Endometrium (tissue), 2 donors: ENCODE data around the gene DOCK4.
"Not testable (repeated sequence)": the region's sequence is repeated elsewhere in the genome, so short reads cannot be mapped to it uniquely, and the experiment has no call there.

Experiments used
- FAIRE-seq: peaks from 2 replicates; lab custom pipeline; 2012; peaks lifted over from hg19 to GRCh38; lab: Jason Lieb, UNC
- donor health status: control.
- donor health status: control.

Gene DOCK4

DNA sequence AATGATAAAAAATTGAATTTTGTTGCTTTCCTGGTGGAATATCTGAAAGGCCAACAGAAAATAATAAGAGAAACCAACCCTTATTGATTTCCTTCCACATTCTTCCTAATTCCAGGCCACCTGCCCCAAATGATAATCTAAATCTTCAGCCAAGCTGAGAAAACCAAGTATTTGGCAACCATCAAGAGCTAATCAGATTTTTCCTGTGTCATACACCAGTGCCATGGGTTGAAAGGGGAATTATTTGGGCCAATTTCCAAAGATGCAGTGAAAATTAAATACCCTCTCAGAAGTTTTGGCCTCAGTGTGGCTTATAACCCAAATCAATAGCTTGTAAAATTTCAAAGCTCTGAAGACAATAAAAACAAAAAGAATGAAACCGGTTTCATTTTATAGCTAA lies 70.4 kb downstream of the DOCK4 start:
- FAIRE-seq = no peak

DNA sequence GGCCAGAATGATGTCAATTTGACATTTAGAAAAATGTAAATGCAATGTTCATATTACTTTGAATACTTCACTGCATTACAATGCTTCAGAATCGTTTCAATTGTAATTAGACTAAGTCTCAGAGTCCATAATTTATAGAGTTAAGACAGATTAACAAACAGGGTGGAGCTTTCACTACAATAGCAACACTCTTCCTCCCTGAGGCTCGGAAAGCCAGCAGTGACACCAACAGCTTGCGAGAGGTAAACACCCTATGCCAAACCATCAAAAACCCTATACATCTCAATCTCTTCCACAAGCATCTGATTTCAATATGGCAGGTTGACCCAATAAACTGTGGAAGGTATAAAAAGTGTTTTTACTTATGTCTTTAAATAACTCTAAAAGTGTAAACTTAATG lies 72.2 kb downstream of the DOCK4 start:
- no peak for FAIRE-seq

DNA sequence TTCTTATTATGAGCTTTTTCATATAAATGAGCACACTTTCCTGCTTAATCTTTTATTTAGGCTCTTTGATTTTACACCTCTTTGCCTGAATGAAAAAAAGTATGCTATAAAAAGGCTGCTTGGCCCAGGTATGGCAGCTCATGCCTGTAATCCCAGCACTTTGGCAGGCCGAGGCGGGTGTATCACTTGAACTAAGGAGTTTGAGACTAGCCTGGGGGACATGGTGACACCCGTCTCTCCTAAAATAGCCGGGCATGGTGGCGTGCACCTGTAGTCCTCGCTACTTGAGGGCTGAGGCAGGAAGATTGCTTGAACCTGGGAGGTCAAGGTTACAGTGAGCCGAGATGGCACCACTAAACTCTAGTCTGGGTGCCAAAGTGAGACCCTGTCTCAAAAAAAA lies 72.9 kb downstream of the DOCK4 start:
- FAIRE-seq = no peak

DNA sequence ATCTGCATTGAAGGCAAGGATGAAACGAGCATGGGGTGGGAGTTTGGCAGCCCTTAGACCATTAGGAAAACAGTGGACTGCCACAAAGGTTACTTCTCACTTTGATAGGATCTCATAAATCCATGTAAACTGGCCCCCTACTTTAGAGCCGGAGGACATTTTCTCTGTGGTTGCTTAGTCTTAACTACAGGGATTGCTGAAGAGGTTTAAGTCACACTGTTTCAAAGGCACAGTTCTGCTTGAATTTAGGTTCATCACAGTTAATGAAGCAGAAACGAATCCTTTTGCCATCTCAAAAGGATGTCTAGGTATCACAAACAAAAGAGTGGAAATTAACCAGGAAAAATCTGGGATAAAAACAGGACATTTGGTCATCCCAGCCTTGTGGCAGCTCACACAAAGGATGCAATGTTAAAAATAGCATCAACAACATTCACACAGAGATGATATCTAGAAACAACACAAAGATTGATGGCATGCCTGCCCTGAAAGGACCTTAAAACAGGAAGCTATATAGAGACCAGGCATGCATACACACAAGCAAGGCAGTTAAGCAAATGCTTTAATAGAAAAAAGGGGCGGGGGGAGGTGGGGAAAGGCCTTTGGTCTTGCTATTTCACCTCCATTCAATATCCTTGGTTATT lies 74.0 kb downstream of the DOCK4 start:
- FAIRE-seq = no peak

DNA sequence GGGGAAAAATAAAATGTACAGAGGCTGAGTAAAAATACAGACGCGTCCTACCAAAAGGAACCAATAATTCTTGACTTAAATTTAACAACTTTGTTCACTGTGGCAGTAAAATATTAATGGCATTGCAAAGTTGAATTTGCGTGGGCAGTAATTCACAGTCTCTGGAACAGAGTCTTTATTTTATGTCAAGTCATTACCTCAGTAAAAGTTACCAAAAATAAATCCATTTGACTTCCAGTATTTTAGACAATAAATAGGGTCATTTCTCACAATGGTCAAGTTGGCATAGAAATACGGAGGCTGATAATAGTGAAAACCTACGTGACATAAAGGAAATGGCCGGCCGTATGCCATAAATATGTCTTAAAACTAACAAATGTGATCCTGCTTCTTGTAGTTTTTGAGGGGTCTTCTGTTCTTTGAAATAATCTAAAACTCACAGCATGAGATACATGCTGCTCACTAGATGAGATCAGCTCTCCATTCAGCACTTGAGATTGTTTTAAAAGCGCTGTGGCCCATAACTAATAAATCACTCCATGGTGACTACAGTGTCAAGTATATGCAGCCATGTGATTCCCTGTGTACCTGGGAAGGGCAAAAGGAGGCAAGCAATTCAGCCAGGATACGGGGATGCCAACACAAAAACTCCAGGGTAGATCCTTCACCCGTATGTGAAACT lies 75.3 kb downstream of the DOCK4 start:
- FAIRE-seq = peak; percentile 81

DNA sequence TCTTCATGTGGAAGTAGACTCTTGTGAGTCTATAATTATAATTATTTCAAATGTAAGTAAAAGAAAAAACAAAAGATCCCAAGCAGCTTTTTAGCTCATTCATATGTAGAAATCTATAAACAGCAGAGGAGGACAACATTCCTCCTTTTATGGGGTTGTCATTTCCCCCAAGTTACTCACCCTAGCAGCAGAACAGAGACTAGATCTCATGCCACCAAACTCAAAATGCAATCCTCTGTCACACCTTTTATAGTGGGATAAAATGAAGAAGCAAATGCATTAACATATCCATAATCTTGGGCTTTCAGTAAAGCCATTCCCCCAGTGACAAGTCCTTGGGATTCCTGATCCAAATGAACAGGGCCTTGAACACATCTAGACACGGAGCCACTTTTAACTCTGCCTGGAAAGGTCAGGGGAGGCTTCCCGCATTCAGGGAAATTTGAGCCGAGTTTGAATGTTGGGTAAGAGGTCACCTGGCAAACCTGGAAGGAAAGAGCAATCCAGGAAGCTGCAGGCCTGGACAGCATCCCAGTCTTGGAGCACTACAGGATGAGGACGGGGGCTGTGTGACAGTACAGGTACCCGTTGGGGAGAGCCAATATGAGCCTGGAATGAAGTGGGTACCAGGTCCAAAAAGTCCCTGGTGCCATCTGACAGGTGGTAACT lies 76.4 kb downstream of the DOCK4 start:
- FAIRE-seq = no peak

DNA sequence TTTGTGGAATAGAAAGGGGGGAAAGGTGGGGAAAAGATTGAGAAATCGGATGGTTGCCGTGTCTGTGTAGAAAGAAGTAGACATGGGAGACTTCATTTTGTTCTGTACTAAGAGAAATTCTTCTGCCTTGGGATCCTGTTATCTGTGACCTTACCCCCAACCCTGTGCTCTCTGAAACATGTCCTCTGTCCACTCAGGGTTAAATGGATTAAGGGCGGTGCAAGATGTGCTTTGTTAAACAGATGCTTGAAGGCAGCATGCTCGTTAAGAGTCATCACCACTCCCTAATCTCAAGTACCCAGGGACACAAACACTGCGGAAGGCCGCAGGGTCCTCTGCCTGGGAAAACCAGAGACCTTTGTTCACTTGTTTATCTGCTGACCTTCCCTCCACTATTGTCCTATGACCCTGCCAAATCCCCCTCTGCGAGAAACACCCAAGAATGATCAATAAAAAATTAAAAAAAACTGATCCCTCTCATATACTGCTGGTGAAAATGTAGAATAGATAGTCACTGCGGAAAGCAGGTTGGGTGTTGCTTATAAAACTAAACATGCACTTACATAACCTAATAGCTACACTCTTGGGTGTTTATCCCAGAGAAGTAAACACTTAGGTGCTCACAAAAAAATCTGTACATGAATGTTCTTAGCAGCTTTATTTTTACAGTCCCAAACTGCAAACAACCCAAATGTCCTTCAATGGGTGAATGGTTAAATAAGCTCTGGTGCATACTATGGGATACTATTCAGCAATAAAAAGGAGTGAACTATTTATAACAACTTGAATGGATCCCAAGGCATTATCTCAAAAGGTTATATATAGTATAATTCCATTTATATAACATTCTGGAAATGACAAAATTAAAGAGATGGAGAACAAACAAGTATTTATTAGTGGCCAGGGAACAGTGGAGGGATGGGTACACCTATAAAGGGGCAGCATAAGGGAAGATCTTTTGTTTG lies 77.5 kb downstream of the DOCK4 start:
- FAIRE-seq = not testable (repeated sequence)

DNA sequence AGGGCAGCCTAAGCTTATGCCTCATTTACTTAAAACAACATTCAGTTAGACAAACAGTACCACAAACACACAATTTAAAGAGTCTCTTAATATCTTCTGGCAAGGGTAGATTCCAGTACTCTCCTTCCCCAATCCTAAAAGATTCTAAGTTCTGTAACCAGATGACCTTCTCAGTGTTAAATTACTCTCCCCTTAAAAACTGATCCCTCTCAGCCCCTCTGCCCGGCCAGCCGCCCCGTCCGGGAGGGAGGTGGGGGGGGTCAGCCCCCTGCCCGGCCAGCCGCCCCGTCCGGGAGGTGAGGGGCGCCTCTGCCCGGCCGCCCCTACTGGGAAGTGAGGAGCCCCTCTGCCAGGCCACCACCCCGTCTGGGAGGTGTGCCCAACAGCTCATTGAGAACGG lies 78.2 kb downstream of the DOCK4 start:
- not testable (repeated sequence) for FAIRE-seq

DNA sequence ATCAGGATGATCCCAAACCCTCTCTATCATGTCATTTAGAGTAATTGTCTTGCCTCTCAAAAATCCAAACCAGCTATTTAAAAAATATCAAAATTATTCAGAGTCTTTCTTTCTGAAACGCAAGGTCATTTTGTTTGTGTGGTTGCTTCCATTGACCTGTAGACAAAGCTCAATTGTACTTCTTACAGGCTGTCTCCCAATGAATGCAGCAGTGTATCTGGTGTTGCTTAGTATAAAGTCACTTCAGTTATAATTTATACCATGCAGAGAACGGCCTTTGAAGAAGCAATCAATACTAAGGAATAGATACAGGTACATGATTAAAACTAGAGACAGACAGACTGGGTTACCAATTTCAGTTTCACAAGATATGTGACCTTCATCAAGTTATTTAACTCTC lies 80.9 kb downstream of the DOCK4 start:
- no peak for FAIRE-seq

DNA sequence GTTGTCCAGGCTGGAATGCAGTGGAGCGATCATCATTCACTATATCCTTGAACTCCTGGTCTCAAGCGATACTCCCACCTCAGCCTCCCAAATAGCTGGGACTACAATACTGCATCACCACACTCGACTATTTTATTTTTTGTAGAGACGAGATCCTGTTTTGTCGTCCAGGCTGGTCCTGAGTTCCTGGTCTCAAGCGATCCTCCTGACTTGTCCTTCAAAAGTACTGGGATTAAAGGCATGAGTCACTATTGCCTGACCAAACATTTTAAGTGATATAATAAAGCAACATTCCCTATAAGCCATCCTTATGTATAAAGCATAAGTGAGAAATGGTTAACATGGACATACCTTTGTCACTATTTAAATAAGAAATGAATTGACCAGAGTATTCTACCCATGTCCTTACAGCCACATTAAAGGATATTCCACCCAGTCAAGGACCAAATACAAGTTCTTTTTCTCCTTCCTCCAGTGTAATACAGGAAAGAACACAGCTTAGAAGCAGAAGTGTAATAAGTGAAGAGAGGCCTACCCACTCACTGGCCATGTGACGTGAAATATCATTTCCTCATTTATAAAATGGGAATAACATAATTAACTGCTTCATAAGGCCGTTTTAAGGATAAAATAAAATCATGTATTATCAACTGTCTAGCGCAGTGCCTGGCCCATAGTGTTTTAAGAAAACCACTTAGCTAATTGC lies 82.0 kb downstream of the DOCK4 start:
- FAIRE-seq = no peak

DNA sequence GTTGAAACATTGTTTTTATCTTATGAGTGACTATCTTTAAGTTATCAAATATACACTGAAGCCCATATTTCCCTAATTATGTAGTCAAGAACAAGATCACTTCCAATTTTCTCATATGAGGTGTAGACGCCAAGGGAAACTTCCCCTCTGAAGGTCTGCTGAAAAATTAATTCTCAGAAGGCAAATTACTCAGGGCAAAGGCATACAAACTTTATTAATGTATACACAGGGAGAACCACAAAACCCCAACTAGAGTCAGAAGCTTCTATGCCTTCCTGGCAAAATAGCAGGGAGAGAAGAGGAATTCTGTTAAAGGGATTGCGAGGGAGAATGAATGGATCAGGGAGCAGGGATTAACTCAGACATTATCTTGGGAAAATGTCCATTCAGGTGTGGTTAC lies 83.4 kb downstream of the DOCK4 start:
- no peak for FAIRE-seq

DNA sequence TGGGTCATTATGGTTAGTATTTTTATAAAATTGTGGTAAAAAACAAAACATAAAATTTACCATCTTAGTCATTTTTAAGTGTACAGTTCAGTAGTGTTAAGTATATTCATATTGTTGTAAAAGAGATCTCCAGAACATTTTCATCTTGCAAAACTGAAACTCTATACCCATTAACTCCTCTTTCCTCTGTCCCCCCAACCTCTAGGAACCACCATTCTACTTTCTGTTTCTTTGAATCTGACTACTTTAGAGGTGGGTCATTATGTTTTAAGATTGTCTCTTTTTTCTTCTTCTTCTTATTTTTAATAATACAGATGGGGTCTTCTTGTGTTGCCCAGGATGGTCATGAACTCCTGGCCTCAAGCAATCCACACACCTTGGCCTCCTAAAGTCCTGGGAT lies 84.1 kb downstream of the DOCK4 start:
- no peak for FAIRE-seq

DNA sequence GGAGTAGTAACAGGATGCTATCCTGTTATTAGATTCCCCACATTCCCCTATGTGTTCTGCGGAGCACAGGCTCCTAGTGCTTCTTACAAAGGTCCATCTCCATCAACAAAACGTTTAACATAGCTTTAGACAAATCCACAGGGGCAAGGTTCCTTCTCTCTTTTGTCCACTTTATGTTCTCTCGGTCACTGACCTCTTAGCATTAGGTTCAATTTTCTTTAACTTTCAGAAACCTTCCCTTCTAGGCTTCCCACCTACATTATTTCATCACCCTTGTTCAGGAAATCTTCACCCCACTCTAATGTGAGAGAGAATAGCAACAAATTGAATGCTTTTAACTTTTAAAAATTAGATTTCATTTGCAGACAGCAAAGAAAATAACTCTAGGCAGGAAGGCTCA lies 84.9 kb downstream of the DOCK4 start:
- no peak for FAIRE-seq

DNA sequence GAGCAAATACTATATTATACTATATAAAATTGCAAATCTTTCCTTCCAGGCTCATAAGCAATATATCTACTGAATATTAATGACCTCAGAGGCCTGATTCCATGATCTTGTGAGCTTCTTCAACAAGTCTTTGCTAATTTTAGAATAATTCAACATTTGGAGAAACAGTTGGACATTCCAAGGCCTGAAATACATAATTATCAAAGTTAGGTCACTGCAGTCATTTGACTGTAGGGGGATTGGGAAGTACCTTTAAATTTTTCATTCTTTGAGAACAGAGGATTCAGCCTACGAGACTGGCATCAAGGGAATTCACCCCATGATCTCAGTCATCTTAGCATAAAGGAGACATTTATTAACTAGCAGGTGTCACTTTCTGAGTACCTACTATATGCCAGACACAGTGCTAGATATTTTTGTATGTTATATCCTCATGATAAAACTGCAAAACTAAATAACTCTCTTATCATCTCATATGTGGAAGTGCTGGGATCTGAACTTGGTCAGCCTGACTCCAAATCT lies 85.4 kb downstream of the DOCK4 start:
- FAIRE-seq = no peak

DNA sequence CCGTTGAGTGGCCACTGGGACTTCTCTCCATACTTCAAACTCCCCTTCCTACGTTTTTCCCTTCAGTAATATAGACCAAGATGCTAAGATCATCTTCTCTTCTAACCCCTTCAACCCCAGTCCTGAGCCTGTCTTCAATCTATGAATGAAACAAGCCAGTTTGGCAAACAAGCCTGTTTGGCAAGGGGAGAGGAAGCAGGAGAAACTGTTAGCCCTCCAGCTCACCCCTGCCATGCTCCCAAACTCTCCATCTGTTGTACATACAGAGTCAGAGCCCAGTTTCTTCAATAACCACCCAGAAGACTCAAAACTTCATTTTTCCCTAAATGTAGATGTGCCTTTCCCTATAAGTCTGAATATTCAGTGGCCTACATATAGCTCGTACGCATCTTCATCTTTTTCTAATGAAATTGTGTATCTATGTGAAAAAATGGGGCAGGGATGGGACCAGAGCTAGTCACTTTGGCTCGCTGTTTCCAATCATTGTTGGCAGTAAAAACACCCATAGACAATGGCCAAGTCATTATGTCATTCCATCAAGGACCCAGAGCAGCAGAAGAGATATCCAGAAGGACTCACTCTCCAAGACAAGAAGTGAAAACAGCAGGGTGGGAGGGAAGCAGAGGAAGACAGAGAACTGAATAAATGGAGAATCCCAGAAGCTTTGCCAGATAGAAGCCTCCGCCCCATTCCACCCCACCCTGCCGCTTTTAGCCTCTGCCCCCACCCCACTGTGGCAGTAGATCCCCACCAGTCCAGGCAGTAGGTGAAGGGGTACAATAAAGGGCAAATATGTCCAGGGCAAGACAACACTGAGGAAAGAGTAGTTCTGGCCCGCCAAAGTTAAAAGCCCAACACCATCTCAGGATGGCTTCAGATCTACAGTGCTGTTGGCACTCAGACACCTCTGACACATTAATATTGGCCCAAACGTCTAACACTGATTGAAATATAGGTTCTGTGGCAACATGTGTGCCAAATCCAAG lies 87.3 kb downstream of the DOCK4 start:
- no peak for FAIRE-seq

DNA sequence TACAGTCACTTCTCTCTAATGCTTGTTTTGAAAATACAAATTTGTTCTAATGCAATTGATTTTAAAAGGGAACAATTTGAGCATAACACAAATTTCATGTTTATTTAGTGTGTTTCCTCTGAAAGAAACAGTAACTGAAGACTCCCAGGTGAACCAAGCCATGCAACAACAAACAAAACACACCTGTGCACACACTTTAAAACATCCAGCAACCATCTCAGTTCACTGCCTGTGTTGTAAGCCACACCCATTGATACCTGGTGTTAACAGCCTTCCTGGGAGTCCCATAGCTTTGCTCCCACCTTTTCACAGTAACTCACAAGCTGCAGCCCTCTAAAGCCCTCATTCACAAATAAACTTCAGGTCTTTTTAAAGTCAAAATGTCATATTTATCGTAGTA lies 89.3 kb downstream of the DOCK4 start:
- FAIRE-seq = no peak

DNA sequence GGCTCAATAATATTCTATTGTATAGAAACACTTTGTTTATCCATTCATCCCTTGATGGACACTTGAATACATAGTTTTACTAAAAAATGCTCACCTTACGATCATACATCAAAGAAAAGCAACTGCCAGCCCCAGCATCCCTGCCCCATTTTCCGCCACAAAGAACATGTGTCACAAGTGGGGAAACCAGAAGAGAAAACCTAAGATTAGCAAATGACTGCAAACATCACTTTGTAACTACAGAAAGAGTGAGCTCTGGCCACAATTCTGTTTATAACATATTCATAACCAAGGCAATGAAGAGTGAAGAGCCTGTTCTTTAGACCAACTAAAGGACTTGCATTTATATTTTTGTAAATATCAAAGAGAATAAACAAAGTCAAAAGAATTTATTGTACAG lies 89.8 kb downstream of the DOCK4 start:
- FAIRE-seq = no peak

DNA sequence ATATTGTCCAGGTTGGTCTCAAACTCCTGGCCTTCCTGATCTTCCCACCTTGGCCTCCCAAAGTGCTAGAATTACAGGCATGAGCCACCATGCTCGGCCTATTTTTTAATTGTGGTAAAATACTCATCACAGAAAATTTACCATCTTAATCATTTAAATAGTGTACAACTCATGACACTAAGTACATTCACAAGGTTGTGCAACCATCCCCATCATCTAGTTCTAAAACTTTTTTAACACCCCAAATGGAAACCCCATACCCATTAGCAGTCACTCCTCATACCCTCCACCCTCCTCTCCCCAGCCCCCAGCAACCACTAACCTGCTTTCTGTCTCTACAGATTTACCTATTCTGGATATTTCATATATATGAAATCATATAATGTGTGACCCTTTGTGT lies 90.3 kb downstream of the DOCK4 start:
- FAIRE-seq = no peak

DNA sequence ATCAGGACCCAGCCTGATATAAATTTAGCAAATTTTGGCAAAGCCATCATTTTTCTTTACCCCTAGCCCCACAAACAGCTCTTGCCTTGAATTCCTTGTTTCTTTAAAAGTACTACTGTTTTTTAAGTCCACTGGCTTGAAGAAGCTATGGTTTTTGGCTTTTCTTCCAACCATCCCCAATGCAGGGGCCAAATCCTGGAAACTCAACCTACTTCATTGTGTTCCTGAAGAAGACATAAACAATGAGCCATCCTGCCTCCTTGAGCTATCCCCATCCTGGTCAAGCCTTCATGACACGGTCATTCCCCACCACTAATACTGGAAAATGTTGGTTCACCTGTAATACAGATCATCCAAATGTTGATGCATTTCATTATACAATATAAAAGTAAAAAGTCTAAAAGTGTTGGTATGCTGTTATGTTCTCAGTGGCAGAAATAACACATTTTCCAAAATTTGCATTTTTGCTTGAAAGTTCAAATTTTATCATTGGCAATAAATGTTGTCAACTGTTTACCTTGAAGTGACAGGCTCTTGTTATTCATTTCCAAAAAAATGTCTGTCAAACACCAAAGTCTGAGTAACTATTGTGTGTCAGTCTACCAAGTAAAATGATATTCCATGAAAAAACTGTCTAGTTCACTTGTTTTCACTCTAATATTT lies 92.2 kb downstream of the DOCK4 start:
- no peak for FAIRE-seq

DNA sequence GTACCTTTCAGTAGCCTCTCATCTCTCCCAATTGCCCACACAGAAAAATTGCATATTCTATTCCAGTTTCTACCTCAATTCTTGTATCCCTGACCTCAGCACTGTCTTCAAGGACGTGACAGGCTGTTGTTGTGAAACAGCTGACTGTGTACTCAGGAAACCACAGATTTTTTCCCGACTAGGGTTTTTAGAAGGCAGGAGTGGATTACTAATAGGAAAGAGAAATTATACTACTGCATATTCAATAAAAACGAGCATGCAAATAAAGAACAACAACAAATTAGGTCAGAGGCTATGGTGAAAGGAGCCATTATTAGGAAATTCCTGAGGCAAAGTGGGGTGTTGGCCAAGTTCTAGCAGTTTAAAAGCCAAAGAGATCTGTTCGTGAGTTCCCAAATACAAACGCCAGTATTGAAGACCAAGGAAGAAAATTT lies 93.4 kb downstream of the DOCK4 start:
- no peak for FAIRE-seq
